HTR-8/SVneo (cell line): ENCODE results near the gene NFATC3.
A peak's percentile ranks its signal among the peaks of the same experiment; 100 is the strongest.

Experiments used
- DNase-seq: peaks from one replicate; pipeline ENCODE4 v3.0.0; 2011; ENCODE audit warnings: low spot score, mixed read lengths; ENCODE audit not compliant: insufficient read length
- FAIRE-seq: peaks from 2 replicates; lab custom pipeline; 2011; peaks lifted over from hg19 to GRCh38; lab: Jason Lieb, UNC

Gene NFATC3

DNA sequence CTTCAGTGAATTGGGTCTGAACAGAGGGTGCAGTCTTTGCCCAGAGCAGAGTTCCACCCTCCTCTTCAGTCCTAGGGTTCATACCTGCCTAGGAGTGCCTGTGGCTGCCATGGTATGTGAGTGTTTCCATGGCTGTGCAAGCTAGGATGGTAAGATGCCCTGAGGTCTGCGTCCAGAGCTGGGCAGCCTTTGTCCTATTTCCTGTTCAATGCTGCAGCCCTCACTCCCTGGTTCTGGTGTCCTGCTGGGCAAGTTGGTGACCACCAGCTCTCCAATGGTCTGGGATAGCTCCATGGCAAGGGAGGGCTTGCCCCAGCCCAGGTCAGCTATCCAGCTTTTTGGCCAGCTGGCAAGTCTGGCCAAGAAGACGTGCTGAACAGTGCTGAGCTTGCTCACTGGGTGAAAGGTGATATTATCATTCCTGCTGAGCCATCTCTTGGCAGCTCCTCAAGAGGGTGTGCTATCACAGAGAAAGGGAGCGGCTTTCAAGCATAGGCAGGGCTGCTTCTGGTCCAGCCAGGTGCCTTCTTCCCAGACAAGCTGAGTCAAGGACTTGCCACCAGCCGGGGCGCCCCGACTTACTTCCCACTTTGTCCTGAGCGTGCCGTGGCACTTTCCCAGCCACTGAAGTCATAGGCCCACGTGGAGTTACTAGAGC, 13.0 kb upstream of the NFATC3 start:
- FAIRE-seq (peak; percentile 96), DNase-seq (peak; percentile 51)

DNA sequence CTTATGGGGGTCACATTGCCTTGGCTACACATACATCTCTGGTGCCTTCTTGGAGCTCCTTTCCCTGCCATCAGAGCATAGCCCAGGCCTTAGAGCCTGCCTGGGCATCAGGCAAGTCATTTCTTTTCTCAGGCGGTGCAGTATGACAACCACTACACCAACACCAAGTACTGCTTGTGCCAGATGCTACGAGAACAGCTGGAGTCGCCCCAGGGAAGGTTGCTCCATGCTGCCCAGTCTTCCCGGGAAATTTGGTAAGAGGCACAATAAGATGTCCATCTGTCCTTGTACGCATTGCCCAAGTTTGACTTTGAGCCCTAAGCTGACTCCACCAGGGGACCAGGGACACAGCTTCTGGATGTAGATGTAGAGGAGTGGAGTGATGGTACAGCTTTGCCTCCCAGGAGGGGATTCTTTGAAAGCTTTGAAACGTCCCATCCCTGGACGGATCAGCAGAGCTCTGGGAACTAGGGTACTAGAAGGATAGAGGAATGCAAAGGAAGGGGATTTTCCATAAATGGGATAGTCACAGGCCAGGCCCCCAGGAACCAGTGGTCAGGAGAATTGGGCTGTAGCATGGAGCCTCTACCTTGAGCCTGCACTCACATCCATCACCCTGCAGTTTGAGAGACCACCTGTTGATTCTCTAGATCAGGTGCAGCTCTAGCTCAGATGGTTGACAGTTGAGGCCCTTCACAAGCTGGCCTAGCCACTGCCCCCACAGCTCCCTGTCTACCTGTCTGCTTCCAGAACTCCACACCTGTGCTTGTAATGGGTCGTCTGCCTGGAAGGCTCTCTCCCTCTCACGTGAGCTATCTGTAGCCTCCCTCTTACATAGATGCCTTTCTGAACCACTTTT, 11.0 kb upstream of the NFATC3 start:
- no peak for FAIRE-seq
- DNase-seq = no peak

DNA sequence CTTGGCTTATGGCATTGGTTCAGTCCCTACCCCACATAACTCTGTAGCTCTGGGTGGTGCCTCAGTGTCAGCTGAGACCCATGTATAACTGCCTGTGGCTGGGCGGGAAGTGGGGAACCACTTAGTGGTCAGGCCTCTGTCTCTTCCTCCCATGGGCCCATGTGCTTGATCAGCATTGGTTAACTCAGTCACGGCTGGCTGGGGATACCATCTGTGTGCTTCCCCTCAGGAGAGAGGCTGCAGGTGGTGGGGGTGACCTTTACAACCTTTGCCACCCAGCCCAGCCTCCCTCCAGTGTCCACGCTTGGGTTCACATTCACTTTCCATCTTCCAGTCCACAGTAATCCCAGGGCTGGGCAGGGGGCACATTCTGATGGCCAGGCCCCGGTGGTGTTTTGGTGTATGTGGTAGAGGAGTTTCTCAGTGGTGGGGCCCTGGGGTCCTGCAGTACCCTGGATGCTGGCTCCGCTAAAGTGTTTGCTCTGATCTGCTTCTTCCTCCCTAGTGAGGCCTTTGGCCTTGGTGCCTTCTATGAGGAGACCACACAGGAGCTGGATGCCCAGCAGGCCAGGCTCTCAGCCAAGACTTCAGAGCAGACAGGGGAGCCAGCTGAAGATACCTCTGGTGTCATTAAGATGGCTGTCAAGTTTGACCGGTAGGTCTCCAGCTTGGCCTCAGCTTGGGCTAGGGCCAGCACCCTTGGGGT, 10.2 kb upstream of the NFATC3 start:
- DNase-seq (no peak), FAIRE-seq (no peak)

DNA sequence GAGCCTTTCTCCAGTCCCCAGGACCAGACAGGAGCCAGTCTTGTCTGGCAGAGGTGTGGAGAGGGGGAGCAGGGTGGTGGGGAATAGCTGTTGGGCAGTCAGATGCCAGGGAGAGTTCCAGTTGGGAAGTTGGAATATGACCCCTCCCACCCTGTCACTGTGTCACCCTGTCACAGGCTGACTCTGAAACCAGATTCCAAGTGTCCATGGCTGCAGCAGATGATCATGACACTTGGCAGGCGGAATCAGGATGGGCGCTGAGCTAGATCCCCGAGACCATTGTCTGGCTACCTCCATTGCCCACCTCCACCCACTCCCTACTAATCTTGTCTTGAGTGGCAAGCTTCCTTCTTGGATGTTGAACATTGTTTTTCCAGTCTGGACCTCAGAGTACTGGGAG, 9.2 kb upstream of the NFATC3 start:
- no peak for FAIRE-seq
- no peak for DNase-seq

DNA sequence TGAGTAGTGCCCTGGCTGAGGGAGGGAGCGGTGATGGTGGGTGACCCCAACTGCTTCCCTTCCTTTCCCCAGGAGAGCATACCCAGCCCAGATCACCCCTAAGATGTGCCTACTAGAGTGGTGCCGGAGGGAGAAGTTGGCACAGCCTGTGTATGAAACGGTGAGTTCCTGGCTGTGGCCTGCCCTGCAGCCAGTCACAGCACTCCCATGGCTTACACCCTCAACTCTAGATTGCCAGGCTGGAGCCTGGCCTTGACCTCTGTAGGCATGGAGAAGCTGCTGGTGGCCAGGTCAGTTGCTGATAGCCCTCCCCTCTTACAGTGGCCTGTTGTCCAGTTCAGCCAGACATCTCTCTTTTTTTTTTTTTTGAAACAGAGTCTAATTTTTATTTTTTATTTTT, 8.6 kb upstream of the NFATC3 start:
- no peak for FAIRE-seq
- no peak for DNase-seq

DNA sequence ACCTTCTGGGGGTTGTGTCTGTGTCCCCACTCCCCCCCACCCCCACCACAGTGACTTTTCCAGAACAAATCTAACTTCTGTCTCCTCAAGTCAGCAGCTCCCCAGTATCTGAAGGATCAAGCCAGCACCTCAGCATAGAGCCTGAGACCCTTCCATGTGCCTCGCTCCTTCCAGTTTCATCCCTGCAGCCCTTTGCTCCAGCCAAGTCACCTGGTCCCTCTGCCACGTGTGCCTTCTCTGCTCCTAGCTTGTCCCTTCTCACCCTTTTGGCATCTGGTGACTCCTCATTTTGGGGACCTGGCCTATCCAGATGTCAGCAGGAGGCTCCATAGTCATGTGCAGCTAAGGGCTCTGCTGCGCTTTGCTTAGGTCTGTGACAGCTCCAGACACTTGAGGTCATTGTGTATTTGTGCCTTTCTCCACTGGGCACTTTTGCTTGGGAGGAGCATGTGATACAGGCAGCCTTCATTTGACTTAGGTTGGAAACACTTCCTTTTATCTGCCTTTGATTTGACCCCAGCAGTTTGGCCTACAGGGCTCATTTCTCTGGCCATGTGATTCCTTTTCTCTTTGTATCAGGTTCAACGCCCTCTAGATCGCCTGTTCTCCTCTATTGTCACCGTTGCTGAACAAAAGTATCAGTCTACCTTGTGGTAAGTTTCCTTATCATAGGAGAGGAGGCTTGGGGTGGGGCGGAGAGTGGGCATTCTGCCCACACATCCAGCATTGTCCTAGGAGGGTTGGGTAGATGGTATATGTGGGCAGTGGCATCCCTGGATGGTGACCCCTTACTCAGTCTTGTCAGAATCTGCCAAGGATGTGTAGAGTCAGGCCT, 7.1 kb upstream of the NFATC3 start:
- FAIRE-seq = no peak
- no peak for DNase-seq

DNA sequence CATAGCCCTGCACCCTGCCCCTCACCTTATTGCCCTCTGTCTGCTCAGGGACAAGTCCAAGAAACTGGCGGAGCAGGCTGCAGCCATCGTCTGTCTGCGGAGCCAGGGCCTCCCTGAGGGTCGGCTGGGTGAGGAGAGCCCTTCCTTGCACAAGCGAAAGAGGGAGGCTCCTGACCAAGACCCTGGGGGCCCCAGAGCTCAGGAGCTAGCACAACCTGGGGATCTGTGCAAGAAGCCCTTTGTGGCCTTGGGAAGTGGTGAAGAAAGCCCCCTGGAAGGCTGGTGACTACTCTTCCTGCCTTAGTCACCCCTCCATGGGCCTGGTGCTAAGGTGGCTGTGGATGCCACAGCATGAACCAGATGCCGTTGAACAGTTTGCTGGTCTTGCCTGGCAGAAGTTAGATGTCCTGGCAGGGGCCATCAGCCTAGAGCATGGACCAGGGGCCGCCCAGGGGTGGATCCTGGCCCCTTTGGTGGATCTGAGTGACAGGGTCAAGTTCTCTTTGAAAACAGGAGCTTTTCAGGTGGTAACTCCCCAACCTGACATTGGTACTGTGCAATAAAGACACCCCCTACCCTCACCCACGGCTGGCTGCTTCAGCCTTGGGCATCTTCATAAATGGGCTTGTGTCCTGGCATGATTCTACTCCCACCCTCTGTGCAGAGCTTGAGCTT, 6.3 kb upstream of the NFATC3 start:
- no peak for DNase-seq
- no peak for FAIRE-seq

DNA sequence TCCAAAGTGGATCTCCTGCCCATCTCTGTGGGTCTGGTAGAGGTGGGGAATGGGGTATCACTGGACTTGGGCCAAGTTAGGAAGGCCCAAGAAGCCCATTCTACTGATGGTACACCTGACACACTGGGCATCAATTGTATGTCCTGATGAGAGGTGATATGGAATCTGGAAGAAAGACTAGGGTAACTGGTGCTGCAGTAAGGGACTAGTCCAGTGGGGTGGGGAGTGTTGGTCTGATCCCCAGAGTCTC, 5.9 kb upstream of the NFATC3 start:
- DNase-seq (no peak), FAIRE-seq (no peak)

DNA sequence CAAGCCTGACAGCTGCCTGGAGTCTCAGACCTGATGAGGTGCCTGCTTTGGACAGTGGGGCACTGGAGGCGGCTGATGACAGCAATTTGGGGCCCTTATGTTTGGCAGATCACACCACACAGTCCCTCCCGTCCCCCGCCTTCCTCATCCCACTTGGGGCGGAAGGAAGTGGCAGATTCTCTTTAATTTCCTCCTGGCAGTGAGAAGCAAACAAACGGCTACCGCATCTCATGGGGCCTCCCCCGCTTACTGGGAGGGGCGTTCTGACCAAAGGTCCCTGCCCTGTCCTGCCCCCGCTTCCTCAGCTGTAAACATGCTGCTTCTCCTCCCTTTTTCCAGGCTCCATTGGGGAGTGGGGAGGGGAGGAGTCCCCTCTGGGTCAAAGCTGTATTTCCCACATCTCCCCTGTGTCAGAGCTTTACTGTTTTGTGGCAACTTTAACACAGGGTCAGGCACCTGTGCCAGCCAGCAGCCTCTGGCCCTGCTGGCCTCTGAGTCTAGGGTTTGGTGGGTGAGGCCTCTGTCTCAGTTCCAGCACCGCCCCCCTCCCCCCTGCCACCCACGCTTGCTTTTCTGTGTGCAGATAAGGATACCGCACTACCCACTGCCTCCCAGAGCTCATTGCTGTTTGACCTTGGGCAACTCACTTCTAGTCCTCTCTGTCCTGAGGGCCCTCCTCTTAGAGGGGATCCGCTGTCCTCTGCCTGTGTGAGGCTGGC, 5.4 kb upstream of the NFATC3 start:
- DNase-seq = no peak

DNA sequence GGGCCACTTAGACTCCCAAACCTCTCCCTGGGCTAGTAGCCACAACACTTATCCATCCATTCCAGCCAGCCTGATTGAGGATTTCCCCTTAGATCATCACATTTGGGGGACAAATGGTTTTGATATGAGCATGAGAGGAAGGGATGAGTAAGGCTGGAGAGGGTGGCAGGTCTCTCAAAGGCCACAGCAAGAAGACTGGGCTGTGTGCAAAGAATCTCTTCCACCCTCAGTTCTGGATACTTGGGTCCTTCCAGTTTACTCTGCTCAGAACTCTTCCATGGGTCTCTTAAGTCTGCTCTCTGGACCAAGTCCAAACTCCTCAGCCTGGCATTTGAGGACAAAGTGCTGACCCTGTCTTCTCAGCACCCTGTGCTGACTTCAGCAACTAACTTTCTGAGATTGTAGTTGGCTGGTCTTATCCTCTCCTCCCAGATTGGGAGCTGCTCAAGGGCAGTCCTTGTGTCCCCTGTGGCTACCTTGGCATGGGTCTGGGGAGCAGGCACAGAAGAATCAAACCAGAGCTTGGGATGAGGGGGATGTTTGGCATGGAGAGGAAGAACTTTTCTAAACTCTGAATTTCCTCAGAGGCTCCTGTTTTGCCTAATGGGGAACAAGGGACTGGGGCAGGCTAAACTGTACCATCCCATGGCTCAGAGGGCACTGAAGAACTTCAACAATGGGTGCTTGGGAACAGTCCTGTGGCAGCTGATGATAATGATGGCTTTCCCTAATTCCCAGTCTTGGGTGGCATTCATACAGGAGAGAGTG, 3.1 kb upstream of the NFATC3 start:
- no peak for FAIRE-seq
- no peak for DNase-seq

More for the DNA sequence above, 5.4 kb upstream of the NFATC3 start:
- FAIRE-seq = no peak

DNA sequence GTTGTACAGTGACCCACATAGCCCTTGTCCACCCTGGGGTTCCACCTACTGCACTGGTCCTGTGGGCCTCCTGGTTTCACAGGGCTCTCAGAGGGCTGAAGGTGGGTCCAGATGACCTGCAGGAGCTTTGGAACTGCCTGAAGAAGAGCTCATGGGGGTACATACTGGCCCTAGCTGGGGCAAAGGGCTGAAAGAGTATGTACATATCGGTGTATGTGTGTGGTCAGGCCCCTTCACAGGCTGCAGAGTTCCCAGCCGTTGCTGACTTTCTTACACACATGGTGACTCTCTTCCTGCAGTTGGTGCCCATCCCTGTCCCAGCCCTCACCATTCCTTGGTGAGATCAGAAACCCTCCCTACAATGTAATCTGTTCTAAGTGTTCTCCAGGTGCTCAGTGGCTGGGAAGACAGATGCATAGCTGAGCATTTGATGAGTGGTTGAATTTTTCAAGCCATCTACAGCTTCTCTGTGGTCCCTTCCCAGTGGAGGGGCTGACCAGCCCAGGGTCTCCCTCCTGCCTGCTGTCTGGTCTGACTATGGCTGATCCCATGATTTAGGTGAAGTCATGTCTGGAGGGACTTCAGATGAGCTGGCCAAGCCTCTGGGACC, 2.4 kb upstream of the NFATC3 start:
- DNase-seq (no peak), FAIRE-seq (no peak)

DNA sequence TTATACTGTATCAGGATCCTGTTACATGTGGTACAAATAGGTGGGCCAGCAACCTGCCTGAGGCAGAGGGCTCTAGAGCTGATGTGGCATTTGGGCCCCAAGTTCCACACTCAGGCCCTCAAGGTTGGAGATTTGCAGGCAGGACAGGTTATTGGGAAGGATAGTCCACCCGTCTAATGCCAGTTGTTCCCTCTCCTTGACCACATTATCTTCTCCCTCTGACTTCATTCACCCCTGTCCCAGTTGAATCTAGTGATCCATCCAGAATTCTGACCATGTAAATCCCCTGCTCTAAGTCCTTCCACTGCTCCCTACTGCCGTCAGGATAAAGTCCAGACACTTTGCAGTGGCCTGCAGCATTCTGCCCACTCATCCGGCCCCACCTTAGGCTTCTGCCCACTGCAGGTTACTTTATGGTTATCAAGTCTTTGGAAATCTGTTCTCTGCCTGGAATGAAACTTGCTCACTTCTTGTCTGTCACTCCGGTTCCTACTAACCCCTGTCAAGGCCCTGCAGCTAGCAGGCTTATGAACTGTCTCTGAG, 1.9 kb upstream of the NFATC3 start:
- DNase-seq (no peak), FAIRE-seq (no peak)

DNA sequence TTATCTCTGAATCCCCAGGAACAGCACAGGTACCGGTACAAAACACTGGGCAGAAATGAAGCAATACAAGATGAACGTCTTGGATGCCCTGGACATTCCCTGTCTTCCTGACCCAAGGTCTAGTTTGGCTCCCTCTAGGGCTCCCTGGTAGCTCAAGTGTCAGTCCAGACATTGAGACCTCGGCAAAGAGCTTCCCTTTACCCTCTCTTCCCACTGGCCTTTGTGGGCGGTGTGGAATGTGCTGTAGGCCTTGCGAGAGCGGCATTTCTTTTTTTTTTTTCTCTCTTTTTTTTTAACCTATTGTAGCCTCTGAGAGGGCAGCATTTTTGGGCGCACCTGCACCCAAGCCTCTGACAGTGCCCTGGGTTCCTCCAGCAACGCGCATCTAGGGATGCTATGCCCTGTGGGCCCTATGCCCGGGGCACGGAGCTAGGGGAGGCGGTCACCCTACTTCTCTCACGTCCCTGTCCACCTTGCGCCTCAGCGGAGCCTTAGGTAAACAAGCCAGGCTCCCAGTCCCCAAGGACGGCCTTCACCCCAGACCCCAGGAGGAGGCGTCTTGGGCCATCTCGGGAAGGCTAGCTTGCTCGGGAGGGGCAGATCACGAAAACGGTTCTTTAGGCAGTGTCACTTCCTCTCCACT, 1.2 kb upstream of the NFATC3 start:
- DNase-seq = no peak
- no peak for FAIRE-seq

DNA sequence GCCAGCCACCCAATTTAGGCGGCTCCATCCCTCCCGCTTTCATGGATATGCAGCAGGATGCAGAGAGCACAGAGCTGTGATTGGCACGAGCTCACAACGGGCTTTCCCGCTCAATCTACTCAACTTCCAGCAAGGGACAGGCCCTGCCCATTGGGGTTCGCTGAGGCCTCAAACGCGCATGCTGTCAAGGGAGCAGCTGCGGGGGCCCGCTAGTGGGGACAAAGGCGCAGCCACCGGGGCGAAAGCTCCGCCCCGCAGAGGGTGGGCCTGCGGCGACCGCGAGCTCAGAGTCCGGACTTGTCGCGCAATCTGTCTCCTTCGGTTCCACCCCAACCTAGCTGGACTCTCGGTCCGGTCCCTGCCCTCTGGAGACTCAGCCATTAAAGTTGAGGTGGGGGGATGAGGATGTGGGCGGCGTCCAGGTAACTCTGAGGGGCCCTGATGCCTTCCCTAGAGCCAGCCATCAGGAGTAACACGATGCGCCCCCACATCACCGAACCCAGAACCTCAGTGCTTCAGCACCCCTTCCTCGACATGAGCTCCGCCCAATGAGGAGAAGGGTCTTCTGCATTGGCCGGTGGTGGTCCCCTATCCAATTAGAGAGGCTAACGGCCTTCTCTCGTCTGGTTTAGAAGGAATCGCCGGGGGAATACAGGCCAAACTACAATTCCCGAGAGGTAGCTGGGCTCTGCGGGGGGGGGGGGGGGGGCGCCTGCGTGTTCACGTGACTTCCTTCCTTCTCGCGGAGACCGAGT, 489 bp upstream of the NFATC3 start:
- DNase-seq (no peak), FAIRE-seq (no peak)

DNA sequence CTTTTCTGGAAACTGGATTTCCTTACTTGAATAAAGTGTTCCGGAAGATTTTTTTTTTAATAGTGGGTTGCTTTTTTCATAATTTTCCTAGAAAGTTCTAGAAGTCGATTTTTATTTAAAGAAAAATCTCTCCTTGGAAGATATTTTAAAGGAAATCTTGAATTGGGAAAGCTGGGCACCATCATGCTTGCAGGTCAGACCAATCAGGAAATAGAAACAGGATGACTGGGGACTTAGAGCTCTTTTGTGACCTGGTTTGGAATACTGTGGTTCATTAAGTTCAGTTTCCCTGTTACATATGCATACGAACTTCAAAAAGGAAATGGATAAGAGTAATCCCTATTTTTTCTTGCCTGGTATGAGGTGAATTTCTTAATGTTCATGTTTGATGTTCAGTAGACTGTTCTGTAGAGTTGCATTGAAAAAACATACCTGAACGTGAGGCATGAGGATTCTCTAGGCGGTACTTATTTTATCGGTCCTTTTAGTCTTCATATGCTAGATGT, 1.2 kb downstream of the NFATC3 start:
- DNase-seq = peak; percentile 45
- no peak for FAIRE-seq

DNA sequence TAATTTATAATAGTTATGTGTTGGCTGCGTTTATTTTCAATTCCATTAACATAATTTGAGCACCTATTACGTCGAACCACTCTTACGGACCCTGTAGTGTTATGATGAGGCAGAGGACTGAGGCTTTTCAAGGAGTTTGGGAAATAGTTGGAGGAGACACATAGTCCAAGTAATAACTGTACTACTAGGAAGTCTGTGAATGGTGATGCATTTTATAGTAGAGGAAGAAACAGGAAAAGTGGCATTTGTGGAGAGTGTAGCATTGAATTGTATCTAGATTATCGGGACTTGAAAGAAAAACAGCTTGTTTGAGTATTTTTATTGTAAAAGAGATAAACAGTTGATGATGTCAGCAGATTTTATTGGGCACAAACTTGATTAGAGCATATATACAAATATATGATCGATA, 1.7 kb downstream of the NFATC3 start:
- no peak for FAIRE-seq
- no peak for DNase-seq

DNA sequence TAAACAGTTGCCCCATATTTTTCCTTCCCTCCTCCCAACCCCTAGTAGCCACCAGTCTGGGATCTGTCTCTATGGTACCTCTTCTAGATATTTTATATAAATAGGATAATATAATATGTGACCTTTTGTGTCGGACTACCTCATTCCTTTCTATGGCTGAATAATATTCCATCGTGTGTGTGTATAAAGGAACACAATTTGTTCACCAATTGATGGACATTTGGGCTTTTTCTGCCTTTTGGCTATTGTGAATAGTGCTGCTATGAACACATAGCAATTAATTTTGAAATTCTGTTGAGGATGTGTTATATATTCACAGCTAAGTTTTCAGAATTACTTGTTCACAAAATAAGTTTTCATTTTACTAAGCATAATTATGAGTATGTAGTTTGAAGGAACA, 2.5 kb downstream of the NFATC3 start:
- no peak for DNase-seq
- no peak for FAIRE-seq
